ENCODE data around the gene CHRNA10.

DNA sequence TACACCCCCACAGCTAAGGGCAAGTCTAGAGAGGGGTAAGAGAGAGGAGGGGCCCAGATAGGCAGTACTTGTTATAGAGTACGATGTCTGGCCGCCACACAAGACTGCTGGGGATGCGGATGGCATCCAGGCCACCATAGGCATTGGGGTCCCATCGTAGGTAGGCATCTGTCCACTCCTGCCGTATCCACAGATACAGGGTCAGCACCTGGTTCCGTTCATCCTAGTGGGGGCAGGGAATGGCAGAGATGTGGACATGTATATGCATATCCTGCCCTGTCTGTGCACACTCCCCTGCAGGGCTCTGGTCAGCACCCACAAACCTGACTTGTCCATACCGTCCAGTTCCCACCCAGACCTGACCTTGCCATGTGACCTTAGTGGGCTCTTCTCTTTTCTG is 2.1 kb downstream of the CHRNA10 start:
- TF ChIP-seq, protein P1, sequence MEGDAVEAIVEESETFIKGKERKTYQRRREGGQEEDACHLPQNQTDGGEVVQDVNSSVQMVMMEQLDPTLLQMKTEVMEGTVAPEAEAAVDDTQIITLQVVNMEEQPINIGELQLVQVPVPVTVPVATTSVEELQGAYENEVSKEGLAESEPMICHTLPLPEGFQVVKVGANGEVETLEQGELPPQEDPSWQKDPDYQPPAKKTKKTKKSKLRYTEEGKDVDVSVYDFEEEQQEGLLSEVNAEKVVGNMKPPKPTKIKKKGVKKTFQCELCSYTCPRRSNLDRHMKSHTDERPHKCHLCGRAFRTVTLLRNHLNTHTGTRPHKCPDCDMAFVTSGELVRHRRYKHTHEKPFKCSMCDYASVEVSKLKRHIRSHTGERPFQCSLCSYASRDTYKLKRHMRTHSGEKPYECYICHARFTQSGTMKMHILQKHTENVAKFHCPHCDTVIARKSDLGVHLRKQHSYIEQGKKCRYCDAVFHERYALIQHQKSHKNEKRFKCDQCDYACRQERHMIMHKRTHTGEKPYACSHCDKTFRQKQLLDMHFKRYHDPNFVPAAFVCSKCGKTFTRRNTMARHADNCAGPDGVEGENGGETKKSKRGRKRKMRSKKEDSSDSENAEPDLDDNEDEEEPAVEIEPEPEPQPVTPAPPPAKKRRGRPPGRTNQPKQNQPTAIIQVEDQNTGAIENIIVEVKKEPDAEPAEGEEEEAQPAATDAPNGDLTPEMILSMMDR (conservative IDR thresholded peaks at IDR 0.05; ENCODE audit: low read depth, low read length): no peak
- no peak for TF ChIP-seq EZH2 (IDR thresholded peaks at IDR 0.05; ENCODE audit: borderline replicate concordance, low read depth, low read length, poor library complexity, severe bottlenecking)
